IPS DF 19.7 (cell line): ENCODE data around the gene PSTPIP2.
"Not testable (repeated sequence)": the region's sequence is repeated elsewhere in the genome, so short reads cannot be mapped to it uniquely, and the experiment has no call there.

Source experiments
- DNase-seq: peaks from one replicate; pipeline ENCODE4 v3.0.0-alpha.2; 2013; ENCODE audit warnings: low read depth, low spot score

Gene PSTPIP2

GRCh38 chr18:45991788-45992187 is 80.3 kb downstream of the PSTPIP2 start:
- DNase-seq = no peak

GRCh38 chr18:45984546-45985235 is 87.4 kb downstream of the PSTPIP2 start:
- DNase-seq = no peak

GRCh38 chr18:45981821-45982220 is 90.2 kb downstream of the PSTPIP2 start:
- no peak for DNase-seq

GRCh38 chr18:45980229-45980628 is 91.8 kb downstream of the PSTPIP2 start:
- no peak for DNase-seq

- peak; percentile 87 for DNase-seq
Measured at GRCh38 chr18:45978084-45978483, 94.0 kb downstream of the PSTPIP2 start.

- DNase-seq = no peak
Measured at GRCh38 chr18:45976974-45977373, 95.1 kb downstream of the PSTPIP2 start.

GRCh38 chr18:45976566-45976965 is 95.5 kb downstream of the PSTPIP2 start:
- DNase-seq = no peak

- DNase-seq = no peak
Measured at GRCh38 chr18:45974088-45974536, 97.9 kb downstream of the PSTPIP2 start.

GRCh38 chr18:45967007-45967706 is 104.9 kb downstream of the PSTPIP2 start, which contains the start of gene EPG5:
EPG5 (minus strand) TSS chr18:45967329; CDS start chr18:45967239, 90 bp downstream.
- peak; percentile 92 for DNase-seq

- not testable (repeated sequence) for DNase-seq
Measured at GRCh38 chr18:45964913-45965312, 107.1 kb downstream of the PSTPIP2 start.

- DNase-seq = no peak
Measured at GRCh38 chr18:45962866-45963265, 109.2 kb downstream of the PSTPIP2 start.

- DNase-seq = no peak
Measured at GRCh38 chr18:45962461-45962860, 109.6 kb downstream of the PSTPIP2 start.

- not testable (repeated sequence) for DNase-seq
Measured at GRCh38 chr18:45959484-45959883, 112.6 kb downstream of the PSTPIP2 start.

- no peak for DNase-seq
Measured at GRCh38 chr18:45958730-45959129, 113.3 kb downstream of the PSTPIP2 start.

- DNase-seq = no peak
Measured at GRCh38 chr18:45958027-45958426, 114.0 kb downstream of the PSTPIP2 start.

GRCh38 chr18:45957100-45957499 is 115.0 kb downstream of the PSTPIP2 start:
- no peak for DNase-seq

- no peak for DNase-seq
Measured at GRCh38 chr18:45954070-45954934, 117.8 kb downstream of the PSTPIP2 start.

- no peak for DNase-seq
Measured at GRCh38 chr18:45951016-45951714, 120.9 kb downstream of the PSTPIP2 start.

- no peak for DNase-seq
Measured at GRCh38 chr18:45945669-45946068, 126.4 kb downstream of the PSTPIP2 start.

- no peak for DNase-seq
Measured at GRCh38 chr18:45940724-45941123, 131.3 kb downstream of the PSTPIP2 start.

GRCh38 chr18:45939236-45939635 is 132.8 kb downstream of the PSTPIP2 start:
- DNase-seq = no peak
